Neural cell (in vitro differentiated cells): ENCODE data around the gene PTPRN2. TPM values are rescaled to one million over a fixed set of nuclear protein-coding genes. Genes with fewer than 3 reads are reported as not detected.

ENCODE experiments used
- H2AFZ ChIP-seq: fragments of 200-600, 300-800 bp; sonication (generic), shearing (Covaris generic); 2 replicates; pipeline ENCODE4 v1.6.0; 2014; ENCODE audit warnings: low read depth, mild to moderate bottlenecking, antibody characterized with exemption, low read length, moderate library complexity
- H3F3A ChIP-seq: fragments of 200-600 bp; shearing (Covaris generic); 2 replicates; pipeline ENCODE4 v1.6.1; 2016; ENCODE audit warnings: mild to moderate bottlenecking, moderate library complexity, mixed read lengths, antibody characterized with exemption, low read length; ENCODE audit not compliant: insufficient read depth, poor library complexity, severe bottlenecking
- H3K27ac ChIP-seq: fragments of 200-600, 300-800 bp; sonication (generic), shearing (Covaris generic); 2 replicates; pipeline ENCODE4 v1.5.1; 2014; ENCODE audit warnings: mild to moderate bottlenecking, low read length, moderate library complexity
- H3K27me3 ChIP-seq: fragments of 300-800, 200-600 bp; sonication (generic), shearing (Covaris generic); 2 replicates; pipeline ENCODE4 v1.6.0; 2014; ENCODE audit warnings: mild to moderate bottlenecking, low read depth, low read length, moderate library complexity; ENCODE audit not compliant: insufficient read depth
- H3K36me3 ChIP-seq: fragments of 300-800, 200-600 bp; sonication (generic), shearing (Covaris generic); 2 replicates; pipeline ENCODE4 v1.5.1; 2014; ENCODE audit warnings: mild to moderate bottlenecking, antibody characterized with exemption, low read length, moderate library complexity; ENCODE audit not compliant: insufficient read depth
- H3K4me2 ChIP-seq: fragments of 300-800, 200-600 bp; sonication (generic), shearing (Covaris generic); 2 replicates; pipeline ENCODE4 v1.6.0; 2014; ENCODE audit warnings: mild to moderate bottlenecking, low read length
- H3K4me3 ChIP-seq: fragments of 300-800, 200-600 bp; sonication (generic), shearing (Covaris generic); 2 replicates; pipeline ENCODE4 v1.5.1; 2014; ENCODE audit warnings: mild to moderate bottlenecking, low read length, moderate library complexity
- H3K79me2 ChIP-seq: fragments of 200-600 bp; shearing (Covaris generic); replicated peaks from 2 replicates; pipeline ENCODE4 v1.6.0; 2014; ENCODE audit warnings: mild to moderate bottlenecking, low read length, moderate library complexity; ENCODE audit not compliant: insufficient read depth
- H3K9ac ChIP-seq: fragments of 300-800, 200-600 bp; sonication (generic), shearing (Covaris generic); 2 replicates; pipeline ENCODE4 v1.6.1; 2016; ENCODE audit warnings: mild to moderate bottlenecking, low read length, mixed read lengths
- H3K9me2 ChIP-seq: fragments of 200-600 bp; shearing (Covaris generic); 2 replicates; pipeline ENCODE4 v1.6.1; 2016; ENCODE audit warnings: mild to moderate bottlenecking, low read length, mixed read lengths; ENCODE audit not compliant: insufficient read depth
- H3K9me3 ChIP-seq: fragments of 200-600, 300-800 bp; sonication (generic), shearing (Covaris generic); 2 replicates; pipeline ENCODE4 v1.6.1; 2016; ENCODE audit warnings: mild to moderate bottlenecking, mixed run types, low read length, moderate library complexity, mixed read lengths
- H4K20me1 ChIP-seq: fragments of 200-600 bp; shearing (Covaris generic); 2 replicates; pipeline ENCODE4 v1.6.1; 2016; ENCODE audit warnings: mild to moderate bottlenecking, mixed run types; ENCODE audit not compliant: insufficient read depth
- CTCF ChIP-seq: fragments of 450-650 bp; IDR thresholded peaks from 2 replicates; pipeline ENCODE4 v1.5.1; 2014; ENCODE audit warnings: antibody characterized with exemption, mild to moderate bottlenecking, moderate library complexity; ENCODE audit not compliant: poor library complexity, severe bottlenecking
- EP300 ChIP-seq: fragments of 450-650 bp; conservative IDR thresholded peaks from 2 replicates; pipeline ENCODE4 v1.6.1; 2014; ENCODE audit warnings: antibody characterized with exemption, mild to moderate bottlenecking, moderate library complexity; ENCODE audit not compliant: poor library complexity, severe bottlenecking
- EZH2 ChIP-seq: fragments of 200-600, 300-800 bp; shearing (Covaris generic), sonication (generic); IDR thresholded peaks from 2 replicates; pipeline ENCODE4 v1.6.1; 2014; ENCODE audit warnings: antibody characterized with exemption, low read length, borderline replicate concordance, mild to moderate bottlenecking; ENCODE audit not compliant: insufficient read depth, poor library complexity, severe bottlenecking
- MXI1 ChIP-seq: fragments of 450-650 bp; conservative IDR thresholded peaks from 2 replicates; pipeline ENCODE4 v1.6.1; 2014; ENCODE audit warnings: antibody characterized with exemption, mild to moderate bottlenecking; ENCODE audit not compliant: poor library complexity, severe bottlenecking
- POLR2AphosphoS5 ChIP-seq: IDR thresholded peaks from 2 replicates; pipeline ENCODE4 v1.6.1; 2012
- RAD21 ChIP-seq: fragments of 450-650 bp; conservative IDR thresholded peaks from 2 replicates; pipeline ENCODE4 v1.6.1; 2014; ENCODE audit warnings: antibody characterized with exemption, mild to moderate bottlenecking, moderate library complexity
- REST ChIP-seq: IDR thresholded peaks from 2 replicates; pipeline ENCODE4 v1.6.1; 2012; ENCODE audit warnings: borderline replicate concordance
- SMC3 ChIP-seq: fragments of 450-650 bp; conservative IDR thresholded peaks from 2 replicates; pipeline ENCODE4 v1.6.1; 2014; ENCODE audit warnings: antibody characterized with exemption, mild to moderate bottlenecking, moderate library complexity; ENCODE audit not compliant: poor library complexity
- TAF1 ChIP-seq: IDR thresholded peaks from 2 replicates; pipeline ENCODE4 v1.6.1; 2012; ENCODE audit warnings: low read depth
- polyA plus RNA-seq: library from polyadenylated mRNA; depleted of rRNA; stranded (reverse); fragments of >200 nt; gene quantifications from 2 replicates; pipeline ENCODE4 v1.2.3, GENCODE V29; 2014

The PTPRN2 gene
- polyA plus RNA-seq, 1 donor from 2014 or later: 31.0 TPM

GRCh38 chr7:157523371-157523765 is 1064.3 kb downstream of the PTPRN2 start:
- no peaks in the 10 kb centered on the region for H3K9me2 ChIP-seq
- H3K27me3 ChIP-seq: no peaks in the 10 kb centered on the region
- no peak overlapping the region for H3K9ac ChIP-seq
- no peaks in the 10 kb centered on the region for H3K36me3 ChIP-seq
- no peak overlapping the region for H3K4me2 ChIP-seq
- no peaks in the 10 kb centered on the region for H3K9me3 ChIP-seq
- TF ChIP-seq EP300: no peak
- no peak for TF ChIP-seq CTCF
- TF ChIP-seq TAF1: no peak
- no peak for TF ChIP-seq POLR2AphosphoS5
- no peaks in the 10 kb centered on the region for H3K79me2 ChIP-seq
- no peak overlapping the region for H3K27ac ChIP-seq
- H4K20me1 ChIP-seq: no peaks in the 10 kb centered on the region
- H3F3A ChIP-seq: no peaks in the 10 kb centered on the region
- no peak overlapping the region for H3K4me3 ChIP-seq
- H2AFZ ChIP-seq: no peak overlapping the region

GRCh38 chr7:157522954-157523353 is 1064.7 kb downstream of the PTPRN2 start:
- H3K79me2 ChIP-seq: no peaks in the 10 kb centered on the region
- no peak for TF ChIP-seq MXI1
- TF ChIP-seq RAD21: no peak
- TF ChIP-seq EZH2: no peak
- no peak overlapping the region for H2AFZ ChIP-seq
- H3K9me3 ChIP-seq: no peaks in the 10 kb centered on the region
- no peaks in the 10 kb centered on the region for H3F3A ChIP-seq
- H4K20me1 ChIP-seq: no peaks in the 10 kb centered on the region
- no peak overlapping the region for H3K27ac ChIP-seq
- no peak overlapping the region for H3K9ac ChIP-seq
- no peaks in the 10 kb centered on the region for H3K36me3 ChIP-seq
- H3K4me2 ChIP-seq: no peak overlapping the region
- H3K4me3 ChIP-seq: no peak overlapping the region
- no peaks in the 10 kb centered on the region for H3K9me2 ChIP-seq
- H3K27me3 ChIP-seq: no peaks in the 10 kb centered on the region

- Histone ChIP-seq H4K20me1 (no peaks in the 10 kb centered on the region), H2AFZ (no peak overlapping the region), H3K27ac (no peak overlapping the region), H3K9me2 (no peaks in the 10 kb centered on the region), H3K27me3 (no peaks in the 10 kb centered on the region), H3K9ac (no peak overlapping the region), H3K9me3 (no peaks in the 10 kb centered on the region), H3K36me3 (no peaks in the 10 kb centered on the region), H3K79me2 (no peaks in the 10 kb centered on the region), H3K4me3 (no peak overlapping the region), H3F3A (no peaks in the 10 kb centered on the region), H3K4me2 (no peak overlapping the region)
- TF ChIP-seq EZH2 (no peak), CTCF (no peak), EP300 (no peak), RAD21 (no peak), MXI1 (no peak), TAF1 (no peak), POLR2AphosphoS5 (no peak), REST (no peak), SMC3 (no peak)
Observed at GRCh38 chr7:157522189-157522588, 1065.4 kb downstream of the PTPRN2 start.
